Nephron progenitor cell (in vitro differentiated cells): ENCODE data around the gene TBC1D23.

ENCODE experiments used
- DNase-seq: peaks from one replicate; pipeline ENCODE4 v3.0.0; 2021
- H3K27ac Mint-ChIP-seq: 2 replicates; pipeline ENCODE4 v1.8.0; 2021; ENCODE audit warnings: mild to moderate bottlenecking, moderate library complexity, mixed read lengths
- H3K27me3 Mint-ChIP-seq: 2 replicates; pipeline ENCODE4 v1.8.0; 2021; ENCODE audit warnings: mild to moderate bottlenecking, low read depth, mixed read lengths; ENCODE audit not compliant: poor library complexity
- H3K36me3 Mint-ChIP-seq: 2 replicates; pipeline ENCODE4 v1.8.0; 2021; ENCODE audit warnings: low read depth, mixed read lengths
- H3K4me1 Mint-ChIP-seq: 2 replicates; pipeline ENCODE4 v1.8.0; 2021; ENCODE audit warnings: mixed read lengths
- H3K4me3 Mint-ChIP-seq: 2 replicates; pipeline ENCODE4 v1.8.0; 2021; ENCODE audit warnings: mild to moderate bottlenecking, moderate library complexity, mixed read lengths
- H3K9me3 Mint-ChIP-seq: 2 replicates; pipeline ENCODE4 v1.8.0; 2021; ENCODE audit warnings: mild to moderate bottlenecking, moderate library complexity, mixed read lengths
- TF ChIP-seq, protein P1 (sequence below): fragments of 200-600 bp; sonication (generic); IDR thresholded peaks from 2 replicates; pipeline ENCODE4 v1.5.0; 2021; ENCODE audit warnings: antibody characterized with exemption

The TBC1D23 gene

GRCh38 chr3:100359035-100359434, 98.2 kb downstream of the TBC1D23 start:
- Mint-ChIP-seq H3K27ac (no peak overlapping the region), H3K36me3 (peaks cover 62% of the 10 kb centered on the region), H3K4me3 (no peak overlapping the region), H3K27me3 (no peaks in the 10 kb centered on the region), H3K9me3 (peaks cover 4% of the 10 kb centered on the region), H3K4me1 (no peaks in the 10 kb centered on the region)
- TF ChIP-seq, protein P1, sequence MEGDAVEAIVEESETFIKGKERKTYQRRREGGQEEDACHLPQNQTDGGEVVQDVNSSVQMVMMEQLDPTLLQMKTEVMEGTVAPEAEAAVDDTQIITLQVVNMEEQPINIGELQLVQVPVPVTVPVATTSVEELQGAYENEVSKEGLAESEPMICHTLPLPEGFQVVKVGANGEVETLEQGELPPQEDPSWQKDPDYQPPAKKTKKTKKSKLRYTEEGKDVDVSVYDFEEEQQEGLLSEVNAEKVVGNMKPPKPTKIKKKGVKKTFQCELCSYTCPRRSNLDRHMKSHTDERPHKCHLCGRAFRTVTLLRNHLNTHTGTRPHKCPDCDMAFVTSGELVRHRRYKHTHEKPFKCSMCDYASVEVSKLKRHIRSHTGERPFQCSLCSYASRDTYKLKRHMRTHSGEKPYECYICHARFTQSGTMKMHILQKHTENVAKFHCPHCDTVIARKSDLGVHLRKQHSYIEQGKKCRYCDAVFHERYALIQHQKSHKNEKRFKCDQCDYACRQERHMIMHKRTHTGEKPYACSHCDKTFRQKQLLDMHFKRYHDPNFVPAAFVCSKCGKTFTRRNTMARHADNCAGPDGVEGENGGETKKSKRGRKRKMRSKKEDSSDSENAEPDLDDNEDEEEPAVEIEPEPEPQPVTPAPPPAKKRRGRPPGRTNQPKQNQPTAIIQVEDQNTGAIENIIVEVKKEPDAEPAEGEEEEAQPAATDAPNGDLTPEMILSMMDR: no peak
- DNase-seq: no peak

DNA sequence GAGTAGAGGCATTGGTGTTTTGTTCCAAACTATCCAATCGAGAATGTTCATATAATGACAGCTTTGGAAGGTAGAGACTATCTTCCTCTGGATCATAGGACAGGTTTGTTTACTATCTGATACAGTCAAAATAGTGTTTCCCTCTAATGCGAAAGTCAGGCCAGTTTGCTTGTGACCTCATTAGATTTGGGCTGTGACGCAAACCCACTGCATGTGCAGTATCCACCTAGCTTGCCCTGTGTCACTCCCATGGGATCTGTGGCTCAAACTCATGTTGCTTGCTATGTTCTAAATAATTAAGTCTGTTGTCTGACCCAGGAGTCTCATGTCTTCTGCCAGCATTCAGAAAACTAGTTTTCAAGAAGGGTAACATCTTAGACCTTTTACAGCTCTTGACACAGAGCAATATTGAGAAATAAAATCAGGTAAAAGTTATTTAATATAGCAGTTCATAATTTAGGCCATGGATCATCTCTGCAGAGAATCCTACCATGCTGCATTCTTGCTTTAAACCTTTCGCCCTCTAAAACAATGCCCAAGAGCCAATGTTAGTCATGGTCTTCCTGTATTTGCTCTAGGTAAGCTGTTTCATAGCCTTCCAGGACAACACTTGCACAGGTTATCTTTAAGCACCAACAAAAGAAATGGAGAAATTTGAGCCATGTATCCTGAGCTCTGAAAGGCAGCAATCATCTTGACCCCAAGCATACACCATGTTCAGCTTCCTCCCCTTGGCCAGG, 100.1 kb downstream of the TBC1D23 start:
- H3K27ac Mint-ChIP-seq: no peak overlapping the region
- H3K4me1 Mint-ChIP-seq: no peaks in the 10 kb centered on the region
- no peak overlapping the region for H3K4me3 Mint-ChIP-seq
- peaks cover 4% of the 10 kb centered on the region for H3K9me3 Mint-ChIP-seq
- TF ChIP-seq, protein P1: no peak
- no peak for DNase-seq
- H3K27me3 Mint-ChIP-seq: no peaks in the 10 kb centered on the region
- peaks cover 66% of the 10 kb centered on the region for H3K36me3 Mint-ChIP-seq

GRCh38 chr3:100361897-100362296, 101.1 kb downstream of the TBC1D23 start:
- no peaks in the 10 kb centered on the region for H3K4me1 Mint-ChIP-seq
- H3K27ac Mint-ChIP-seq: peak overlapping the region; percentile 72
- DNase-seq: no peak
- H3K4me3 Mint-ChIP-seq: no peak overlapping the region
- H3K9me3 Mint-ChIP-seq: peaks cover 4% of the 10 kb centered on the region
- TF ChIP-seq, protein P1: no peak
- no peaks in the 10 kb centered on the region for H3K27me3 Mint-ChIP-seq
- H3K36me3 Mint-ChIP-seq: peaks cover 65% of the 10 kb centered on the region

DNA sequence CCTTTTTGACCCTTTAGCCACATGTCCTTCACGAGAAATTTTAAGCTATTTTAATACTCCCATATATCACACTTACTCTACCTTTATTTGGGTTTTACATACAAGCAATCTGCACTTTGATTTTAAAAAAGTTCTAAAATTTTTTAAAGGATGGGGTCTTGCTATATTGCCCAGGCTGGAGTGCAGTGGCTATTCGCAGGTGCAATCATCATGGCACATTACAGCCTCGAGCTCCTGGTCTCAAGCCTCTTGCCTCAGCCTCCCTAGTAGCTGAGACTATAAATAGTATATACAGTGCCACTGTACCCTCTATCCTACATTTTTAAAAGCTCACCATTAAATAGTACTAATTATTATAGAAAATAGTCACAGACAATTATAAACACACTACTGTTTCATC, 103.6 kb downstream of the TBC1D23 start:
- Mint-ChIP-seq H3K27ac (no peak overlapping the region), H3K36me3 (peaks cover 69% of the 10 kb centered on the region)

GRCh38 chr3:100366424-100366823, 105.6 kb downstream of the TBC1D23 start:
- Mint-ChIP-seq H3K4me1 (no peaks in the 10 kb centered on the region), H3K27ac (no peak overlapping the region), H3K9me3 (peaks cover 4% of the 10 kb centered on the region), H3K27me3 (no peaks in the 10 kb centered on the region), H3K36me3 (peaks cover 70% of the 10 kb centered on the region), H3K4me3 (no peak overlapping the region)
- TF ChIP-seq, protein P1: no peak
- no peak for DNase-seq

More for the DNA sequence above, 103.6 kb downstream of the TBC1D23 start:
- H3K4me1 Mint-ChIP-seq: no peaks in the 10 kb centered on the region
- H3K9me3 Mint-ChIP-seq: peaks cover 4% of the 10 kb centered on the region
- DNase-seq: no peak
- no peaks in the 10 kb centered on the region for H3K27me3 Mint-ChIP-seq
- H3K4me3 Mint-ChIP-seq: no peak overlapping the region
- TF ChIP-seq, protein P1: no peak

- Mint-ChIP-seq H3K4me3 (no peak overlapping the region), H3K27me3 (no peaks in the 10 kb centered on the region), H3K27ac (no peak overlapping the region), H3K4me1 (no peaks in the 10 kb centered on the region), H3K9me3 (no peaks in the 10 kb centered on the region), H3K36me3 (peaks cover 57% of the 10 kb centered on the region)
- TF ChIP-seq, protein P1: no peak
- no peak for DNase-seq
These were observed 107.6 kb downstream of the TBC1D23 start for GRCh38 chr3:100368441-100368840.
